Measurements from ENCODE around the gene NRG2. TPM values are rescaled to one million over a fixed set of nuclear protein-coding genes. Genes with fewer than 3 reads are reported as not detected.

NRG2 gene
- total and polyA plus RNA-seq, 5 donors from 2014 or later = not detected

- H3K4me1 ChIP-seq (ENCODE audit: control insufficient read depth, insufficient read depth, low read length, poor library complexity, severe bottlenecking) = no peaks in the 10 kb centered on the region
- no peak overlapping the region for H3K27ac ChIP-seq (ENCODE audit: insufficient read depth, low read length, poor library complexity, severe bottlenecking)
- Mint-ChIP-seq H3K4me3 (no peak overlapping the region), H3K4me1 (peaks cover 0 to 1% (median 0%) of the 10 kb centered on the region in 4 donors), H3K9me3 (peaks cover 0 to 2% (median 0%) of the 10 kb centered on the region in 7 donors), H3K27me3 (peaks cover 5% of the 10 kb centered on the region), H3K27ac (no peak overlapping the region), H3K36me3 (no peaks in the 10 kb centered on the region)
- H3K4me3 ChIP-seq (ENCODE audit: low read depth, low read length) = no peak overlapping the region
- H3K27me3 ChIP-seq (ENCODE audit: control insufficient read depth, insufficient read depth, low read length) = peaks cover 2% of the 10 kb centered on the region
- H3K36me3 ChIP-seq (ENCODE audit: control insufficient read depth, insufficient read depth, low read length) = no peaks in the 10 kb centered on the region
- ATAC-seq (ENCODE audit: low read depth in 2 of 2) (no peak), DNase-seq (no peak)
- H3K9me3 ChIP-seq (ENCODE audit: control insufficient read depth in 2 of 2, low read length in 2 of 2) = no peaks in the 10 kb centered on the region
Observed at GRCh38 chr5:139956342-139956741, 86.8 kb downstream of the NRG2 start.

- Mint-ChIP-seq H3K4me3 (no peak overlapping the region), H3K27me3 (peaks cover under 1% of the 10 kb centered on the region), H3K9me3 (peaks cover 0 to 2% (median 0%) of the 10 kb centered on the region in 7 donors), H3K36me3 (no peaks in the 10 kb centered on the region), H3K4me1 (peaks cover 0 to 1% (median 0%) of the 10 kb centered on the region in 4 donors), H3K27ac (no peak overlapping the region)
- no peak for ATAC-seq (ENCODE audit: low read depth in 2 of 2)
- no peaks in the 10 kb centered on the region for H3K9me3 ChIP-seq (ENCODE audit: control insufficient read depth in 2 of 2, low read length in 2 of 2)
- no peaks in the 10 kb centered on the region for H3K4me1 ChIP-seq (ENCODE audit: control insufficient read depth, insufficient read depth, low read length, poor library complexity, severe bottlenecking)
- H3K27me3 ChIP-seq (ENCODE audit: control insufficient read depth, insufficient read depth, low read length) = peaks cover 2% of the 10 kb centered on the region
- H3K4me3 ChIP-seq (ENCODE audit: low read depth, low read length) = no peak overlapping the region
- H3K27ac ChIP-seq (ENCODE audit: insufficient read depth, low read length, poor library complexity, severe bottlenecking) = no peak overlapping the region
- no peak for DNase-seq
- no peaks in the 10 kb centered on the region for H3K36me3 ChIP-seq (ENCODE audit: control insufficient read depth, insufficient read depth, low read length)
Observed at GRCh38 chr5:139955616-139956273, 87.4 kb downstream of the NRG2 start.

GRCh38 chr5:139955053-139955605, 88.0 kb downstream of the NRG2 start:
- no peak overlapping the region for H3K4me3 Mint-ChIP-seq
- no peaks in the 10 kb centered on the region for H3K9me3 ChIP-seq (ENCODE audit: control insufficient read depth in 2 of 2, low read length in 2 of 2)
- no peak overlapping the region for H3K4me3 ChIP-seq (ENCODE audit: low read depth, low read length)
- ATAC-seq (ENCODE audit: low read depth in 2 of 2) (no peak), DNase-seq (no peak)
- no peaks in the 10 kb centered on the region for H3K36me3 Mint-ChIP-seq
- H3K27me3 Mint-ChIP-seq = no peaks in the 10 kb centered on the region
- no peak overlapping the region for H3K27ac ChIP-seq (ENCODE audit: insufficient read depth, low read length, poor library complexity, severe bottlenecking)
- H3K4me1 ChIP-seq (ENCODE audit: control insufficient read depth, insufficient read depth, low read length, poor library complexity, severe bottlenecking) = no peaks in the 10 kb centered on the region
- peaks cover 0 to 1% (median 0%) of the 10 kb centered on the region in 4 donors for H3K4me1 Mint-ChIP-seq
- peaks cover 2% of the 10 kb centered on the region for H3K27me3 ChIP-seq (ENCODE audit: control insufficient read depth, insufficient read depth, low read length)
- H3K36me3 ChIP-seq (ENCODE audit: control insufficient read depth, insufficient read depth, low read length) = no peaks in the 10 kb centered on the region
- peaks cover 0 to 2% (median 0%) of the 10 kb centered on the region in 7 donors for H3K9me3 Mint-ChIP-seq
- no peak overlapping the region for H3K27ac Mint-ChIP-seq

- Histone ChIP-seq H3K27me3 (ENCODE audit: control insufficient read depth, insufficient read depth, low read length) (peaks cover 6% of the 10 kb centered on the region), H3K36me3 (ENCODE audit: control insufficient read depth, insufficient read depth, low read length) (no peaks in the 10 kb centered on the region), H3K4me1 (ENCODE audit: control insufficient read depth, insufficient read depth, low read length, poor library complexity, severe bottlenecking) (no peaks in the 10 kb centered on the region), H3K27ac (ENCODE audit: insufficient read depth, low read length, poor library complexity, severe bottlenecking) (no peak overlapping the region), H3K4me3 (ENCODE audit: low read depth, low read length) (no peak overlapping the region), H3K9me3 (ENCODE audit: control insufficient read depth in 2 of 2, low read length in 2 of 2) (no peaks in the 10 kb centered on the region)
- Mint-ChIP-seq H3K27ac (no peak overlapping the region), H3K9me3 (peaks cover 0 to 2% (median 0%) of the 10 kb centered on the region in 7 donors), H3K4me3 (no peak overlapping the region), H3K36me3 (no peaks in the 10 kb centered on the region), H3K27me3 (no peaks in the 10 kb centered on the region), H3K4me1 (peaks cover 0 to 1% (median 0%) of the 10 kb centered on the region in 4 donors)
- DNase-seq (no peak), ATAC-seq (ENCODE audit: low read depth in 2 of 2) (no peak)
Observed at GRCh38 chr5:139954462-139954861, 88.6 kb downstream of the NRG2 start.

GRCh38 chr5:139954022-139954421, 89.1 kb downstream of the NRG2 start:
- Mint-ChIP-seq H3K27ac (no peak overlapping the region), H3K27me3 (no peaks in the 10 kb centered on the region), H3K4me3 (no peak overlapping the region), H3K9me3 (peaks cover 0 to 2% (median 0%) of the 10 kb centered on the region in 7 donors), H3K36me3 (no peaks in the 10 kb centered on the region), H3K4me1 (peaks cover 0 to 1% (median 0%) of the 10 kb centered on the region in 4 donors)
- DNase-seq (no peak), ATAC-seq (ENCODE audit: low read depth in 2 of 2) (no peak)
- Histone ChIP-seq H3K27ac (ENCODE audit: insufficient read depth, low read length, poor library complexity, severe bottlenecking) (no peak overlapping the region), H3K4me3 (ENCODE audit: low read depth, low read length) (no peak overlapping the region), H3K9me3 (ENCODE audit: control insufficient read depth in 2 of 2, low read length in 2 of 2) (no peaks in the 10 kb centered on the region), H3K27me3 (ENCODE audit: control insufficient read depth, insufficient read depth, low read length) (peaks cover 6% of the 10 kb centered on the region), H3K36me3 (ENCODE audit: control insufficient read depth, insufficient read depth, low read length) (no peaks in the 10 kb centered on the region), H3K4me1 (ENCODE audit: control insufficient read depth, insufficient read depth, low read length, poor library complexity, severe bottlenecking) (no peaks in the 10 kb centered on the region)

- DNase-seq (no peak), ATAC-seq (ENCODE audit: low read depth in 2 of 2) (no peak)
- H3K27ac Mint-ChIP-seq = no peak overlapping the region
- H3K36me3 Mint-ChIP-seq = no peaks in the 10 kb centered on the region
- peaks cover 0 to 2% (median 0%) of the 10 kb centered on the region in 7 donors for H3K9me3 Mint-ChIP-seq
- Histone ChIP-seq H3K4me1 (ENCODE audit: control insufficient read depth, insufficient read depth, low read length, poor library complexity, severe bottlenecking) (no peaks in the 10 kb centered on the region), H3K36me3 (ENCODE audit: control insufficient read depth, insufficient read depth, low read length) (no peaks in the 10 kb centered on the region), H3K4me3 (ENCODE audit: low read depth, low read length) (no peak overlapping the region), H3K27ac (ENCODE audit: insufficient read depth, low read length, poor library complexity, severe bottlenecking) (no peak overlapping the region), H3K27me3 (ENCODE audit: control insufficient read depth, insufficient read depth, low read length) (peaks cover 5% of the 10 kb centered on the region), H3K9me3 (ENCODE audit: control insufficient read depth in 2 of 2, low read length in 2 of 2) (no peaks in the 10 kb centered on the region)
- H3K4me1 Mint-ChIP-seq = peaks cover 0 to 1% (median 0%) of the 10 kb centered on the region in 4 donors
- no peak overlapping the region for H3K4me3 Mint-ChIP-seq
- peaks cover 5% of the 10 kb centered on the region for H3K27me3 Mint-ChIP-seq
Observed at GRCh38 chr5:139952574-139952973, 90.5 kb downstream of the NRG2 start.

GRCh38 chr5:139951983-139952382, 91.1 kb downstream of the NRG2 start:
- no peak for DNase-seq
- no peak overlapping the region for H3K4me3 ChIP-seq (ENCODE audit: low read depth, low read length)
- ATAC-seq (ENCODE audit: low read depth in 2 of 2) = no peak
- H3K27me3 ChIP-seq (ENCODE audit: control insufficient read depth, insufficient read depth, low read length) = peaks cover 5% of the 10 kb centered on the region
- no peak overlapping the region for H3K27ac ChIP-seq (ENCODE audit: insufficient read depth, low read length, poor library complexity, severe bottlenecking)
- no peak overlapping the region for H3K4me3 Mint-ChIP-seq
- no peaks in the 10 kb centered on the region for H3K4me1 ChIP-seq (ENCODE audit: control insufficient read depth, insufficient read depth, low read length, poor library complexity, severe bottlenecking)
- H3K36me3 ChIP-seq (ENCODE audit: control insufficient read depth, insufficient read depth, low read length) = no peaks in the 10 kb centered on the region
- H3K27ac Mint-ChIP-seq = no peak overlapping the region
- peaks cover 0 to 1% (median 0%) of the 10 kb centered on the region in 4 donors for H3K4me1 Mint-ChIP-seq
- H3K9me3 ChIP-seq (ENCODE audit: control insufficient read depth in 2 of 2, low read length in 2 of 2) = no peaks in the 10 kb centered on the region
- peaks cover 0 to 2% (median 0%) of the 10 kb centered on the region in 7 donors for H3K9me3 Mint-ChIP-seq
- peaks cover 10% of the 10 kb centered on the region for H3K27me3 Mint-ChIP-seq
- no peaks in the 10 kb centered on the region for H3K36me3 Mint-ChIP-seq

Measured in CD4-positive, CD25-positive, alpha-beta regulatory T cell (primary cell).